ENCODE measurements around the gene DSC1.

The DSC1 gene

GRCh38 chr18:31112804-31113203, 49.9 kb downstream of the DSC1 start:
- no peak overlapping the region for H3K4me3 ChIP-seq (ENCODE audit: low read depth, low read length)

GRCh38 chr18:31105733-31106132, 56.9 kb downstream of the DSC1 start:
- no peak overlapping the region for H3K4me3 ChIP-seq (ENCODE audit: low read depth, low read length)

GRCh38 chr18:31104444-31104843, 58.2 kb downstream of the DSC1 start:
- no peak overlapping the region for H3K4me3 ChIP-seq (ENCODE audit: low read depth, low read length)

GRCh38 chr18:31103423-31103822, 59.2 kb downstream of the DSC1 start:
- no peak overlapping the region for H3K4me3 ChIP-seq (ENCODE audit: low read depth, low read length)

GRCh38 chr18:31102941-31103340, 59.7 kb downstream of the DSC1 start:
- peak overlapping the region; percentile 67 for H3K4me3 ChIP-seq (ENCODE audit: low read depth, low read length)

GRCh38 chr18:31102025-31102684, 60.5 kb downstream of the DSC1 start, which contains the start of gene DSC2:
Gene DSC2 (minus strand): TSS chr18:31102421. CDS start chr18:31101971, 450 bp downstream.
- peak within 1 kb of the TSS; percentile 67 for H3K4me3 ChIP-seq (ENCODE audit: low read depth, low read length)

GRCh38 chr18:31101183-31102024, 61.3 kb downstream of the DSC1 start:
- H3K4me3 ChIP-seq (ENCODE audit: low read depth, low read length) = peak overlapping the region; percentile 67

GRCh38 chr18:31100436-31101182, 62.0 kb downstream of the DSC1 start:
- H3K4me3 ChIP-seq (ENCODE audit: low read depth, low read length) = peak overlapping the region; percentile 67

- H3K4me3 ChIP-seq (ENCODE audit: low read depth, low read length) = no peak overlapping the region
These were observed 63.0 kb downstream of the DSC1 start for GRCh38 chr18:31099450-31100230.

GRCh38 chr18:31098878-31099277, 63.8 kb downstream of the DSC1 start:
- no peak overlapping the region for H3K4me3 ChIP-seq (ENCODE audit: low read depth, low read length)

GRCh38 chr18:31097666-31098065, 65.0 kb downstream of the DSC1 start:
- no peak overlapping the region for H3K4me3 ChIP-seq (ENCODE audit: low read depth, low read length)

- no peak overlapping the region for H3K4me3 ChIP-seq (ENCODE audit: low read depth, low read length)
These were observed 68.8 kb downstream of the DSC1 start for GRCh38 chr18:31093880-31094279.

GRCh38 chr18:31093294-31093693, 69.4 kb downstream of the DSC1 start:
- H3K4me3 ChIP-seq (ENCODE audit: low read depth, low read length) = no peak overlapping the region

- no peak overlapping the region for H3K4me3 ChIP-seq (ENCODE audit: low read depth, low read length)
These were observed 71.3 kb downstream of the DSC1 start for GRCh38 chr18:31091350-31091749.

GRCh38 chr18:31088532-31088931, 74.1 kb downstream of the DSC1 start:
- H3K4me3 ChIP-seq (ENCODE audit: low read depth, low read length) = no peak overlapping the region

GRCh38 chr18:31079973-31080372, 82.7 kb downstream of the DSC1 start:
- H3K4me3 ChIP-seq (ENCODE audit: low read depth, low read length) = no peak overlapping the region
